Natural killer cell treated with Interleukin-12 subunit alpha and Interleukin-12 subunit beta and Interleukin-15 and Interleukin-18, amount 100 ng/mL, for 72 hours (primary cell): Measurements from ENCODE around the gene PMEPA1. TPM values are rescaled to one million over a fixed set of nuclear protein-coding genes. Genes with fewer than 3 reads are reported as not detected.

Experiments used
- ATAC-seq, 2 donors: fragments of 150-1000 bp; cut with Tn5 transposase in 1 of 2; sonication (Bioruptor Pico), chemical (Tn5 transposase) in 1 of 2; 2 replicates each; pipeline ENCODE4 v1.10.0; 2021
- DNase-seq: peaks from one replicate; pipeline ENCODE4 v3.0.0; 2022; ENCODE audit warnings: low spot score
- H3K27ac Mint-ChIP-seq, 2 donors: 1 replicate in 1 of 2; 2 replicates in 1 of 2; pipeline ENCODE4 v1.8.0; 2022; ENCODE audit warnings: mixed read lengths in 2 of 2, mild to moderate bottlenecking in 1 of 2, moderate library complexity in 1 of 2
- H3K27me3 Mint-ChIP-seq, 2 donors: 1 replicate in 1 of 2; 2 replicates in 1 of 2; pipeline ENCODE4 v1.8.0; 2022; ENCODE audit warnings: mixed read lengths in 2 of 2
- H3K36me3 Mint-ChIP-seq: one replicate; pipeline ENCODE4 v1.8.0; 2022; ENCODE audit warnings: mixed read lengths
- H3K4me1 Mint-ChIP-seq, 2 donors: 1 replicate in 1 of 2; 2 replicates in 1 of 2; pipeline ENCODE4 v1.8.0; 2022; ENCODE audit warnings: low read depth in 2 of 2, mixed read lengths in 2 of 2, mild to moderate bottlenecking in 1 of 2
- H3K4me3 Mint-ChIP-seq: one replicate; pipeline ENCODE4 v1.8.0; 2022; ENCODE audit warnings: mixed read lengths
- H3K9me3 Mint-ChIP-seq: 2 replicates; pipeline ENCODE4 v1.8.0; 2022; ENCODE audit warnings: mixed read lengths
- total RNA-seq, 2 donors: library from RNA; stranded (reverse); gene quantifications; one replicate each; pipeline ENCODE4 v1.2.3, GENCODE V29; 2022

PMEPA1 gene
- total RNA-seq, 2 donors from 2014 or later: 0.08 TPM; not detected in 1

DNA sequence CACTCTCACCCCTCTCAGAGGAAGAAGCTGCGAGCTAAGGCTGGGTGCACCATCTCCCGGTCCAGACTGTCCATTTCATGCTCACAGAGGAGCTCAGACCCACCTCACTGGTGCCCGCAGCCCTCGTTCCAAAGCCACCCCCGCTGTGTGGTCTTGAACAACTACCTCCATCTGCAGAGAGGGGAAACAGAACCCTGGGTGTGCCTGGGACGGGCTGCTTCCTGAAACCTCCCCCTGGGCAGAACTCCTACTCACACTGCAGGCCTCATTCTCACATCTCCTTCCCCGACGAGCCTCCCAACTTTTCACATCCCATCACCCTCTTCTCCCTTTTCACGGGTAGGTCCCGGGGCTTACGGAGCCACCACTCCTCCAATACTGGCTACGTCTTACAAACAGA is 18.1 kb downstream of the PMEPA1 start:
- Mint-ChIP-seq H3K4me1 (peaks cover 0 to 5% of the 10 kb centered on the region in 2 donors), H3K27me3 (peaks cover 9 to 12% of the 10 kb centered on the region in 2 donors)
- no peak for ATAC-seq

DNA sequence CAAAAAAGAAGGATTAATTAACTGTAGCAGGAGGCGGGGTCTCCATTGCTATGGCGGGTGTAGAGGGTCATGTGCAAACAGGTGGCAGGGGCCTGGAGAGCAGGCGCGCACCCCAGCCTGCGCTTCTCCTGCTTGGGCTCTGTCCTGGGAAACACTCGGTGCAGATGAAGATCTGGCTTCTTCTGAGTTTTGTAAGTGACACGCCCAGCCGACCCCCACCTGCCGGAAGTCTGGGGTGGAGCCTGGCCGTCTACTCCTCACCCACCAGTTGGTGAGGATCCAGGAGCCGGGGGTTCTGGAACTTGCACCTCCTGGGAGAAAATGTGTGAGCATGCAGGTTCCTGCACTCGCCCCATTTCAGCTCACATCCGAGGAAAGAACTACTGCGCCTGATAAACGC is 19.3 kb downstream of the PMEPA1 start:
- H3K27ac Mint-ChIP-seq: no peak overlapping the region
- peaks cover 14 to 17% of the 10 kb centered on the region in 2 donors for H3K27me3 Mint-ChIP-seq
- ATAC-seq (no peak), DNase-seq (no peak)
- H3K9me3 Mint-ChIP-seq: no peaks in the 10 kb centered on the region
- H3K4me3 Mint-ChIP-seq: no peak overlapping the region
- H3K4me1 Mint-ChIP-seq: peaks cover 0 to 5% of the 10 kb centered on the region in 2 donors
- no peaks in the 10 kb centered on the region for H3K36me3 Mint-ChIP-seq

More for the DNA sequence above, 18.1 kb downstream of the PMEPA1 start:
- Mint-ChIP-seq H3K9me3 (no peaks in the 10 kb centered on the region), H3K4me3 (no peak overlapping the region), H3K36me3 (no peaks in the 10 kb centered on the region), H3K27ac (no peak overlapping the region)
- DNase-seq: no peak

DNA sequence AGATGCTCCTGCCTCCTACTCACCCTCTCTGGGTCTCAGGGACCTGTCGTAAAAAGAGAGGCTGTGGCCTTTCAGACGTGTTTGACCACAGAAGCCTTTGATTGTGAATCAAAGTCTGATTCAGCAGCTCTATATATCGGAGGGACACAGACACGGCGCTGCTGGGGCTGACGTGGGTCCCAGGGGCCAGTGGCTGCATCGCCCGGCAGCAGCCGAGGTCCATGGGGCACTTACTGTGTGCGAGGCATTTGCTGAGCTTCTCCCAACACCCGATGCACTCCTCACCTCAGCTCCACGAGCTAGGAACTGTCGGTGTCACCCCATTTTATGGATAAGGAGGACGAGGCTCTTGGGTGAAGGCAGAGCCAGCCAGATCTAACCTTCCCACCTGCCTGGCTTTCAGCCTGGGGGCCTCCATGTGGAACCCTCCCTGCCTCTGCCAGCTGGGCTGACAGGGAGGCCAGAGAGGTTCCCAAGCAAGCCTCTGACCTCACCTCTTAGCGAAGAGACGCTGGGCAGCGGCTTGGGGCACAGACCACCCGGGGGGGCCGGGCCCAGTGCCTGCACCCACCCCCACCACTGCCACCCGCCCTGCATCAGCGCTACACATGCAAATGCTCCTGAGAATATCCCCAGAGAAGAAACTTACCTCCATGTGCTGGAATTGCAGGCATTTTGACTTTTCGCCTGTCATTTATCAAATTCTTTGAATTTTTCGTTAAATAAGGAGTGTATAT is 19.9 kb downstream of the PMEPA1 start:
- DNase-seq (no peak), ATAC-seq (no peak)
- Mint-ChIP-seq H3K4me3 (no peak overlapping the region), H3K9me3 (no peaks in the 10 kb centered on the region), H3K27me3 (peaks cover 14 to 16% of the 10 kb centered on the region in 2 donors), H3K4me1 (peaks cover 0 to 5% of the 10 kb centered on the region in 2 donors), H3K36me3 (no peaks in the 10 kb centered on the region), H3K27ac (no peak overlapping the region)

DNA sequence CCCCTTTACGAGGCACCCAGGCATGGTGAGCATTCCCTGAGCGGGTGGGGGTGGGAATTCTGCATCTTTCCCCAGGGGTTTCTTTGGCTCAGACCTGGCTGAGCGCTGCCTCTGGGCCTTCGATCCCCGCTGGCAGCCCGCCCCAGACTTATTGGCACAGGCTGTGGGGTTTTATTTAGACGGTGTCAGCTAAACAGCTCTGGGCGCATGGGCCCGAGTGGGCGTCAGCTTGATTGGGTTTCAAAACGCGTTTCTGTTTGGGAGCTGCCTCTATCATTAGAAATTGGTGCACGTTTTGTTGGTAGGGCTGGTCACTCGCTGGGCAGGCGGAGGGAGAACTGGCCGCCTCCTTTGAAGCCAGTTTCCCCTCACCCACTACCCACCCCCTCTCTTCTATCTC is 21.0 kb downstream of the PMEPA1 start:
- Mint-ChIP-seq H3K36me3 (no peaks in the 10 kb centered on the region), H3K4me3 (no peak overlapping the region), H3K27me3 (peaks cover 14 to 15% of the 10 kb centered on the region in 2 donors), H3K27ac (no peak overlapping the region), H3K4me1 (peaks cover 0 to 5% of the 10 kb centered on the region in 2 donors), H3K9me3 (no peaks in the 10 kb centered on the region)
- ATAC-seq (no peak), DNase-seq (no peak)

DNA sequence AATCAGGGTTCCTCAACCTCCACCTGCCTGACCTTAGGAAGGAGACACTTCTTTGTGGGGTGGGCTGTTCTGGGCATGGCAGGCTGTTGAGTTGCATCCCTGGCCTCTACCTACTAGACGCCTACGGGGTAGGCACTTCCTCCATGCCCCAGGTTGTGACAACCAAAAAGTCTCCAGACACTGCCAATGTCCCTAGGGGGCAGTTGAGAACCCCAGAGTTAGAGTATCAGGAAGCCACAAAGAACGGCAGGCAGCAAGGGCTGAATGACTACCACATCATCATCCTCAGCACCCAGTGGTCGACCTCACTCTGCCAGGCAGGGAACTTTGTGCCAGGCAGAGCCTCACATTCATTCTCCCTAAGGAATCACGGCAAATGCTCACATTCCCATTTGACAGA is 21.5 kb downstream of the PMEPA1 start:
- H3K27me3 Mint-ChIP-seq: peaks cover 14 to 15% of the 10 kb centered on the region in 2 donors
- no peak overlapping the region for H3K4me3 Mint-ChIP-seq
- H3K4me1 Mint-ChIP-seq: peaks cover 0 to 5% of the 10 kb centered on the region in 2 donors
- H3K27ac Mint-ChIP-seq: no peak overlapping the region
- DNase-seq (no peak), ATAC-seq (no peak)
- H3K9me3 Mint-ChIP-seq: no peaks in the 10 kb centered on the region
- no peaks in the 10 kb centered on the region for H3K36me3 Mint-ChIP-seq

DNA sequence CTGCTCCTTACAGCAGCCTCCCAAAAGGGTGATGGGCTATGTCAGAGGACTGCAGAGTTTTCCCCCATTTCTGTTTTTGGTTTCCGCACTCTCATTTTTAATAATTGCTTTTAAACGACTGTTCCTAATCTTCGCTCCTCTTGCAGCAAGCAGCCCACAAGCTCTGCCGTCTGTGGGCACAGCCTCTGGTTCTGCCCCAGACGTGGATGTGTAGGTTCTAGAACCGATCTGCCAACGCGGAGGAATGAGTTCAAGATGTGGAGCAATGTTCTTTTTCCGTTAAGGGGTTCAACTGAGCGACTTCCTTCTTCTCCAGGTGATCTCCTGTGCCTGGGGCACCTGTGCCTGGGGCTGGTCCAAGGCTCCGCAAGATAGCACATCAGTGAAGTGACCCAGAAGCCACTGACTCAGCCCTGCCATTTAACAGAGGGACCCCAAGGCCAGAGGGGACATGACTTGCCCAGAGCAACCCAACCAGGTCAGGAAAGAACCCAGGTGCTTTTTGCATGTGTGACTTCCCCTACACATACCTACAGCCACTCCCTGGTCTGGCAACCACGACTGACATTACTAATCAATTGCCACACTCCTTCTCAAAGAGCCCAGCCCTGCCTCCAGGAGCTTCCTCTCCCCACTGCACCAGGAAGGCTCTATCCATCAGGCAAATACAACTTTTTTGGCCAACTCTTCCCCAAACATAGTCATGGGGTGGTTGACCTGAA is 22.7 kb downstream of the PMEPA1 start:
- no peak overlapping the region for H3K27ac Mint-ChIP-seq

DNA sequence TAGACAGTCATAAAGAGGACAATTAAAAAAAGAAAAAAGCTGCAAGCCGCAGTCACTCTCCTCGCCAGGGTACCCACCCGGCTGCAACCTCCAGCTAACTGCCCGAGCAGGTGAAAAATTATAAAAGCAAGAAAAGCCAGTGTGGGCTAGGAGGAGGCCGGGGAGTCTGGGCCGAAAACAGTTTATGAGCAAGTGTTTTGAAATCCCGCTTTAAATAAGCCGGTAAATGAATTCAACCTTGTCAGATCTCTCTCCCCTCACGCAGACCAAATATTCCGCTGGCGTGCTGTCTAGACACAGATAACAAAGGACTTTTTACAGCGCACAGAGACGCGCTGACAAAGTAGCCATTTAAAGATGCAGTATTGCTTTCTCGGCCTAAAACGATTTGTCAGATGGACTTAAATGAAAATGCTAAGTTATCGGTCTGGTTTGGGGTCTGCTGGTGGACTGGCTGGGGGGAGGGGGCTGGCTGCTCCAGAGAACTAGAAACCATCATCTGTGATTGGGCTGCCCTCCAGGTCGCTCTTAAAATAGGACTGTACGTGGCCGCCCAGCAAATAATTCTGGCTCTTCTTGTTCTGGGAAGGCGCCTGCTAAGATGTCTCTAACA is 24.6 kb downstream of the PMEPA1 start:
- H3K4me1 Mint-ChIP-seq: peaks cover 9 to 14% of the 10 kb centered on the region in 2 donors
- H3K36me3 Mint-ChIP-seq: no peaks in the 10 kb centered on the region
- ATAC-seq (no peak), DNase-seq (no peak)
- peaks cover 13 to 14% of the 10 kb centered on the region in 2 donors for H3K27me3 Mint-ChIP-seq
- no peak overlapping the region for H3K4me3 Mint-ChIP-seq
- H3K9me3 Mint-ChIP-seq: no peaks in the 10 kb centered on the region
- H3K27ac Mint-ChIP-seq: no peak overlapping the region

More for the DNA sequence above, 22.7 kb downstream of the PMEPA1 start:
- Mint-ChIP-seq H3K4me1 (peaks cover 0 to 3% of the 10 kb centered on the region in 2 donors), H3K36me3 (no peaks in the 10 kb centered on the region), H3K4me3 (no peak overlapping the region), H3K27me3 (peaks cover 14% of the 10 kb centered on the region in 2 donors), H3K9me3 (no peaks in the 10 kb centered on the region)
- no peak for ATAC-seq
- no peak for DNase-seq

DNA sequence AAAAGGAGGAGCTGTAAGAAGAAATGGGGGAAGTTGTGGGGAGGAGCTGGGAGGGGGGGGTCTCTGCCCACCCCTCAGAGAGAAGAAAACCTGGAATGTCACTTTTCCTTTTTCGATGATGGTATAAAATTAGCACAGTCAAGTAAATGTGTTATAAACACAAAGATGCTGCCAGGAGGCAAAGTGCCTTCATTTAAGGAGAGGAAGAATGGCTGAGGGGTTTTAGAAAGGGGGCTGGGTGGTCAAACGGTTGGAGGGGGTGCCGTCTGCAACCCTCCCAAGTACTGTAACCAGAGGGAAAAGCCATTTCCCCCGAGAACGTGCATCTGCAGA is 25.0 kb downstream of the PMEPA1 start:
- DNase-seq (no peak), ATAC-seq (no peak)
- Mint-ChIP-seq H3K27me3 (peaks cover 13 to 14% of the 10 kb centered on the region in 2 donors), H3K9me3 (no peaks in the 10 kb centered on the region), H3K4me3 (no peak overlapping the region), H3K27ac (no peak overlapping the region), H3K4me1 (peaks cover 14 to 17% of the 10 kb centered on the region in 2 donors), H3K36me3 (no peaks in the 10 kb centered on the region)

DNA sequence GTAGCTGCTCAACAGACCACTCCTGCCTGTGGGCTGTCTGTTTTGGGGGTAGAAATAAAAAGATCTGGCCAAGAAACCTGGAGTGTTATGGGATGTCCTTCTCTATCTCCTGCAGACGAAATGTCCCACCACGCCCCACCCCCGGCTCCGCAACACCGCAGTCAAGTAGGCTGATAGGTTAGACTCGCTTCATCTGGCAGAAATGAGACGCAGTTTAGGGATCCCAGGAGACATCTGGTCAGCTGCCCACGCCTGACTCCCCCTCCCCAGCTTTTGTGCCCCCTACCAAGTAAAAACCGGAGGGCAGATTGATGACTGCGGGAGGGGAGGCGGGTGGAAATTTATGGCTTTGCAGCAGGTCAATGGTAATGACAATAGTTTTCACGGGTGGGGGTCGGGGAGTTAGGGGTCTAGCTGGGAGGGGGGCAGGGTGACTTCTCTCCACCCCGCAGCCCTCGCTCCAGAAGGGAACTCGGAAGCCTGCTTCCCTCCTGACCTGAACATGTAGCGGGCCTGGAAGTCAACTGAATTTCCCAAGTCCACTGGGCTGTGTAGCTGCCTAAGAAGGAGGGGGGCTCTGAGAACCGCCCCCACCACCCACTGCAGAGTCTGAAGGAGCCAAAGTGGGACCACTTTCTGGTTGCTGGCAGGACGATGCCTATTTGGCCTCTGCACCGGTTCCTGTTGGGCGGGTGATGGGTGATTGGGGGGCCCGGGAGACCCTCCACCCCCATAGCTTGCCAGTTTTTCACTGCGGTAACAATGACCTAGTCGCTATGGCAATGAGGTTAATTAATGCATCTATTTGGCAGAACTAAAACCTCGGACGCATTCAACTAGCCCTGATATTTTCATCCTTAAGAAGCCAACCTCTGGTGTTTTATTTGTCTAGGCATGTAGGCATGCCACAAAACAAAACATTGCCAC is 25.7 kb downstream of the PMEPA1 start:
- H3K4me3 Mint-ChIP-seq: no peak overlapping the region
- no peak for ATAC-seq
- H3K9me3 Mint-ChIP-seq: no peaks in the 10 kb centered on the region
- H3K4me1 Mint-ChIP-seq: peaks cover 15 to 17% of the 10 kb centered on the region in 2 donors
- no peaks in the 10 kb centered on the region for H3K36me3 Mint-ChIP-seq
- no peak overlapping the region for H3K27ac Mint-ChIP-seq
- H3K27me3 Mint-ChIP-seq: peaks cover 13 to 14% of the 10 kb centered on the region in 2 donors
- DNase-seq: no peak

DNA sequence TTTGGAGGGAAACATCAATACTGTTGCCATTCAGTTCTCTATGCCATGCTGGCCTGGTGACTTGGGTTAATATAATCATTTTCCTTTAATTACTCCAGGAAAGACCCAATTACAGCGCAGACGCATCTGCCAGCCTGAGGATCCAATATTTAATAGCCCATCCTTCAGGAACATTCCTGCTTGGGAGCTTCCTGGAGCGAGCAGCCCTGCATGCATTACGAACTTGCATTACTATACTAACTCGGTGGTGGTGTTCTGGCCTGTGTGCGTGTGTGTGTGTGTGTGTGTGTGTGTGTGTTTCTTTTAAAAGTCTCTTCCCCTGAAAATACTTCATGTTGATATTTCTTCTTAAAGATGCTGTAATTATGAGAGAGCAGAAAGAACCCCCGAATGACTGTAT is 26.5 kb downstream of the PMEPA1 start:
- Mint-ChIP-seq H3K9me3 (no peaks in the 10 kb centered on the region), H3K27ac (no peak overlapping the region), H3K36me3 (no peaks in the 10 kb centered on the region), H3K4me3 (no peak overlapping the region), H3K4me1 (peaks cover 15 to 17% of the 10 kb centered on the region in 2 donors), H3K27me3 (peaks cover 20 to 21% of the 10 kb centered on the region in 2 donors)
- ATAC-seq: no peak
- no peak for DNase-seq

DNA sequence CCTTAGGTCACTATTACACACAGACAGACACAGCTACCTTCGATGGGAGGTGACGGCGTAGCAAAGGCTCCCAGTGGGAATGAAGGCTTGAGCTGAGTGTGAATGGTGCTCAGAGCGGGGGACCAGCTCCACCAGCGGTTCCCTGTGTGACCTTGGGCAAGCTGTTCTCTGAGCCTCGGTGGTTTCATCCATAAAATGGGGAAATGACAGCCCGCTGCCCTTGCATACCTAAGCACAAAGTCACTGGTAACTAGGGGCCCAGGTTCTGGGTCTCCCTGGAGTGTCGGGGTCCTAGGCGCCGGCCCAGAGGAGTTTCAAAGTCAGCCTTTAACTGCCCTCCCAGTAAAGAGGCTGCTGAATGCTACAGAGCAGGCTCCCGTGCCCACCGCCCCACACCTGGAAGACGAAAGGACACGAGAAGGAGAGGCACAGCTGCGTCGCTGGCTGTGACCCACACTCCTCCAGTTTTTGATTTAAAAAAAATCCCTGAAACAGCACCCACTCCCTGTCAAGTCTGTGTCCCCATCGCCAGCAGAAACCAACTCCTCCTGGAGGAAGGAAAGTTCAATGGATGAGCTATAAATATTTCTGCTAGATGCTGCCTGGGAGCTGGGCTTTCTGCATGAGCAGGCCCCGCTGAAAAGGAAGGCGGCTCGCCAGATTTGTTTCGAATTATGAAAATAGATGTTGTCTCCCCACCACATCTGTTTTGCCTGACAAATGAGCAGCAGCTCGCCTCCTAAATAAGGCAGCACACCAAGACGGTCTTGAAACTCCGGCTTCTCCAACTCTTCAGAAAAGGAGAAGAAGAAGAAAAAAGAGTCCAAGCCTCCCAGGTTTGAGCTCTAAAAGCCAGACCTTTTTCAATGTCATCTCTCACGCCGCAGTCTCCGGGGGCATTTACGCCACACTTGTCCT is 27.4 kb downstream of the PMEPA1 start:
- no peaks in the 10 kb centered on the region for H3K36me3 Mint-ChIP-seq
- ATAC-seq: no peak
- H3K9me3 Mint-ChIP-seq: no peaks in the 10 kb centered on the region
- no peak for DNase-seq
- H3K4me1 Mint-ChIP-seq: peaks cover 15 to 17% of the 10 kb centered on the region in 2 donors
- no peak overlapping the region for H3K4me3 Mint-ChIP-seq
- H3K27ac Mint-ChIP-seq: no peak overlapping the region
- peaks cover 22 to 29% of the 10 kb centered on the region in 2 donors for H3K27me3 Mint-ChIP-seq
